SKM-1 treated with dmso at 0.1 percent for 144 hours (cell line): ENCODE results near the gene C4orf50.
A peak's percentile ranks its signal among the peaks of the same experiment; 100 is the strongest.

Experiments used
- DNase-seq: peaks from one replicate; lab custom pipeline; 2025; ENCODE audit not compliant: unreplicated experiment; lab: John Stamatoyannopoulos, UW

The C4orf50 gene

GRCh38 chr4:5973033-5973432 lies 45.2 kb downstream of the C4orf50 start:
- DNase-seq: no peak

- DNase-seq: no peak
Measured at GRCh38 chr4:5972571-5972970, 45.7 kb downstream of the C4orf50 start.

GRCh38 chr4:5971078-5971450 lies 47.2 kb downstream of the C4orf50 start:
- DNase-seq: no peak

- no peak for DNase-seq
Measured at GRCh38 chr4:5970381-5971077, 47.7 kb downstream of the C4orf50 start.

GRCh38 chr4:5969777-5970176 lies 48.5 kb downstream of the C4orf50 start:
- no peak for DNase-seq

- no peak for DNase-seq
Measured at GRCh38 chr4:5969336-5969735, 48.9 kb downstream of the C4orf50 start.

GRCh38 chr4:5968246-5968645 lies 50.0 kb downstream of the C4orf50 start:
- DNase-seq: no peak

GRCh38 chr4:5967783-5968182 lies 50.4 kb downstream of the C4orf50 start:
- no peak for DNase-seq

GRCh38 chr4:5965225-5965624 lies 53.0 kb downstream of the C4orf50 start:
- no peak for DNase-seq

- DNase-seq: no peak
Measured at GRCh38 chr4:5964030-5964429, 54.2 kb downstream of the C4orf50 start.

GRCh38 chr4:5963611-5964010 lies 54.6 kb downstream of the C4orf50 start:
- DNase-seq: no peak

- DNase-seq: no peak
Measured at GRCh38 chr4:5962416-5962815, 55.8 kb downstream of the C4orf50 start.

- DNase-seq: no peak
Measured at GRCh38 chr4:5960252-5960880, 57.9 kb downstream of the C4orf50 start.

- no peak for DNase-seq
Measured at GRCh38 chr4:5959211-5959982, 58.8 kb downstream of the C4orf50 start.

- DNase-seq: no peak
Measured at GRCh38 chr4:5958199-5958735, 60.0 kb downstream of the C4orf50 start.

- no peak for DNase-seq
Measured at GRCh38 chr4:5957076-5957475, 61.2 kb downstream of the C4orf50 start.

- no peak for DNase-seq
Measured at GRCh38 chr4:5956285-5957021, 61.8 kb downstream of the C4orf50 start.

- peak; percentile 47 for DNase-seq
Measured at GRCh38 chr4:5955856-5956255, 62.4 kb downstream of the C4orf50 start.

- no peak for DNase-seq
Measured at GRCh38 chr4:5955201-5955821, 62.9 kb downstream of the C4orf50 start.

GRCh38 chr4:5954056-5954760 lies 64.0 kb downstream of the C4orf50 start:
- DNase-seq: no peak
